HG03196 (cell line): Measurements from ENCODE around the gene SART1.
"Not testable (repeated sequence)": the region's sequence is repeated elsewhere in the genome, so short reads cannot be mapped to it uniquely, and the experiment has no call there.

Experiments
- ATAC-seq: cut with Tn5 transposase; IDR thresholded peaks from one replicate; pipeline ENCODE4 v1.9.1; 2021; ENCODE audit not compliant: unreplicated experiment

The SART1 gene

DNA sequence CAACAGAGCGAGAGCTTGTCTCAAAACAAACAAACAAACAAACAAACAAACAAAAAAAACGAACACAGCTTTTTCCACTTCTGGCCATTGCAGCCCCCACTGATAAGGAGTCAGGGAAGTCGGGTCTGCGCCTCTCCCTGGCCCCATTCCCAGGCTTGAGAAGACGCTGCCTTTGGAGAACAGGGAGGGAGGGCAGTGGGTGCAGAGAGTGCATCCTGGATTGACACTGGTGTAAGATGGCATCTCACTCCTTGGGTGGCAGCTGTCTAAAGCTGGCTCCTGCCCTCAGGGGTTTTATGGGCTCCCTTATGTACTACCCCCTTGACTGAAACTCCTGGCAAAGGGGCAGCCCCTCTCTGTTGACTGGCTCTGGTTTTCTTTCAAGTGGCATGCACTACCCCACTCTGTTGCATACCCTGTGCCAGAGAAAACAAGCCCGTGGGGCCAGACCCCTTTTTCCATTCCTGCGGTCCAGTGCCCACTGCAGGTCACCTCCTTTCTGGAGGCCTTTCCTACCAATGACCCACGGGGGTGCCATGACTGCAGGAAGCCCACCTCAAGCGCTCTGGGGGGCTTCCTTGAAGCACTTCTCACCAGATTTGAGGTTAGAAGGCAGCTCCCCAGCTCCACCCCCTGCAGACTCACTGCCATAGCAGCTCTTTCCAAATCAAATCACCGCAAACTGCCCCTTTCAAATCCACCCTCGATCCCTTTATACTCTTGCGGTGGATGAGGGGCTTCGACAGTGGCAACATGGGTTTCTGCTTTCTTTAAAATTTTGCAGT is 29.6 kb upstream of the SART1 start:
- ATAC-seq = no peak

DNA sequence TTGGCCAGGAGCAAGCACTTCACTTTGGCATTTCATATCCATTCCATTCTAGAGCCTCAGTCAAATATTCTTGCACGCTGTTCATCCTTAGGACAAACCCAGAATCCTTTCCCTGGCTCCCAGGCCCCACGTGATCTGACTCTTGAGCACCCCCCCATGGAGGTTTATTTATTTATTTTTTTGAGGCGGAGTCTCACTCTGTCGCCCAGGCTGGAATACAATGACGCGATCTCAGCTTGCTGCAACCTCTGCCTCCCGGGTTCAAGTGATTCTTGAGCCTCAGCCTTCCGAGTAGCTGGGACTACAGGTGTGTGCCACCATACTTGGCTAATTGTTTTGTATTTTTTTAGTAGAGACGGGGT is 29.0 kb upstream of the SART1 start:
- ATAC-seq = no peak

DNA sequence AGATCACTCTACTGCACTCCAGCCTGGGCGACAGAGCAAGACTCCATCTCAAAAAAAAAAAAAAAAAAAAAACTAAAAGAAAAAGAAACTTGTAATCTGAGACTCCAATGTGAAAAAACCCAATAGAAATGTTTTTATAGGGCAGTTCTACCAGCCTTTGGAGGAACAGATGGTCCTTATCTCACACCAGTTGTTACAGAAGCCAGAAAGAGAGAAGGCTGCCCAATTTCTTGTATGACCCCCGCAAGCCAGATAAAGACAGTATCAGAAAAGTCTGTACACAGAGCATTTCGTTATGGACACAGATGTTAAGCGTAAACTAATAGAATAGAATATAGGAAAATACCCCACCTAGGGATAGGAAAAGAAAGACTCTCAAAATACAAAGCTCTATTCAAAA is 27.5 kb upstream of the SART1 start:
- ATAC-seq = no peak

DNA sequence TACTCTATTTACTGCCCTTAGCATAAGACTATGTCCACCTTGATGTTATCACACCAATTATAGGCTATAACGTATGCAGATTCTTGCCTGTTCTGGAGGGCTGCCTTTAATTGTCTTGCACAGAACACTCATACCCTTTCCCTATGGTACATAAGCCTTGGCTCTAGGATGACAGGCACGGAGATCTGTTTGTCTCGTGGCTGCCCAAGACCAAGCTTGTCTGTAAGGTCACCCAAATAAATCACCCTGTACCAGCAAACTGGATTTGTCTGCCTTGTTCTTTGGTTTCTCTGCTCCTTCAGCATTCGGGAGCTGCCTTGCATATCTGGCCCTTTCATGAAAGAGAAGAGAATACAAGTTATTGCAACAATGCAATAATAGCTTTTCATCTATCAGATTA is 23.8 kb upstream of the SART1 start:
- no peak for ATAC-seq

DNA sequence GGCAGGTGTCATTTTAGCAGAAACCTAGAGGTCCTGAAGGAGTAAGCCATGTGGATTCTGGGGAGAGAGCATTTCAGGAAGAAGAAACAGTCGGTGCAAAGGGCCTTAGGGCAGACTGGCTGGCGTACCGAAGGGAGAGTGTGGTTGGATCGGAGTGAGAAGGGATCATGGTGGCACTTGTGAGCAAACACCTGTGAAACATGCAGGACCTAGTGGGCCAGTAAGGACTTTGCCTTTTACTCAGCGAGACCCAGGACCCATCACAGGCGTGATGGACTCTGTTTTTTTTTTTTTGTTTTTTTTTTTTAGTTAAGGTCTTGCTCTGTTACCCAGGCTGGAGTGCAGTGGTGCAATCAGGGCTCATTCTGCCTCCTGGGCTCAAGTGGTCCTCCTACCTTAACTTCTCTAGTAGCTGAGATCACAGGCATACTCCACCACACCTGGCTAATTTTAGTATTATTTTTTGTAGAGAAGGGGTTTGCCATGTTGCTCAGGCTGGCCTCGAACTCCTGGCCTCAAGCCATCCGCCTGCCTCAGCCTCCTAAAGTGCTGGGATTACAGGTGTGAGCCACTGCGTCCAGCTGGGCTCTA is 19.7 kb upstream of the SART1 start:
- ATAC-seq = no peak

DNA sequence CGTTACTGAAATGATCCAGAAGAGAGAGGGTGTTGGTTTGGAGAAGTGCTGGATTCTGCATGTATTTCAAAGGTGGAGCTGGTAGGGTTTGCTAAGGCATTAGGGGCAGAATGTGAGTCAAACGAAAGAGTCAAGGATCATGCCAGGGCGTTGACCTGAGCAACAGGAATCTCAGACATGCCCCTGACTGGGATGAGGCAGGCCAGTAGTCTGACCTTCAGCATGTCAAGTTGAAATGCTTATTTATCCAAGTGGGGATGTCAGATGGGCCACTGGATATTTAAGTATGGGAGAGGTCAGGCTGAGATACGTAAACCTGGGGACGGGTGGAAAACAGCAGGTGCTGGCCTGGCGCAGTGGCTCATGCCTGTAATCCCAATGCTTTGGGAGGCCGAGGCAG is 19.0 kb upstream of the SART1 start:
- no peak for ATAC-seq

DNA sequence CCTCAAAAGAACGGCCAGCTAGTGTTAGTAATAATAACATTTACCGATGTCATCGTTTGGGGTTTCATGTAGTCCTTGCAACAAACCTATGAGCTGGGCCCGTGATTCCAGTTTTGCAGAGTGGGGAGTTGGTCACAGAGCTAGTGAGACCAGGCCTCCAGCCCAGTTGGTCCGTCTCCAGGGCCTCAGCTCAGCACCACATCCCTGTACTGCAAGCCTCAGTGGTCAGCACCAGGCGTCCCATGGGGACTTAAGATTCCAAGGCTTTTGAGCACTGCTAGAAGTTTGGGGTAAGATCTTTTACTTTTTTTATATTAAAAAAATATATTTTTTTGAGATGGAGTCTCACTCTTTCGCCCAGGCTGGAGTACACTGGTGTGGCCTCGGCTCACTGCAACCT is 17.3 kb upstream of the SART1 start:
- no peak for ATAC-seq

DNA sequence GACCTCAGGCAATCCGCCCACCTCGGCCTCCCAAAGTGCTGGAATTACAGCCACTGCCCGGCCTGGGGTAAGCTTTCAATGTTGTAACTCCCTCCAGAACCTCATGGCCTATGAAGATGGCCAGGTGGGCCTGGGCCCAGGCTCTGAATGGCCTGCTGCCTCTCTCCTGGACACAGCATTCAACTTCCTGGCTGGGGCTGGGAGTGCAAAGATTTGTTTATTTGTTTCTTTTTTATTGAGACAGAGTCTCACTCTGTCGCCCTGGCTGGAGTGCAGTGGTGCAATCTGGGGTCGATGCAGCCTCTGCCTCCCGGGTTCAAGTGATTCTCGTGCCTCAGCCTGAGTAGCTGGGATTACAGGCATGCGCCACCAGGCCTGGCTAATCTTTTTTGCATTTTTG is 16.8 kb upstream of the SART1 start:
- ATAC-seq = no peak

DNA sequence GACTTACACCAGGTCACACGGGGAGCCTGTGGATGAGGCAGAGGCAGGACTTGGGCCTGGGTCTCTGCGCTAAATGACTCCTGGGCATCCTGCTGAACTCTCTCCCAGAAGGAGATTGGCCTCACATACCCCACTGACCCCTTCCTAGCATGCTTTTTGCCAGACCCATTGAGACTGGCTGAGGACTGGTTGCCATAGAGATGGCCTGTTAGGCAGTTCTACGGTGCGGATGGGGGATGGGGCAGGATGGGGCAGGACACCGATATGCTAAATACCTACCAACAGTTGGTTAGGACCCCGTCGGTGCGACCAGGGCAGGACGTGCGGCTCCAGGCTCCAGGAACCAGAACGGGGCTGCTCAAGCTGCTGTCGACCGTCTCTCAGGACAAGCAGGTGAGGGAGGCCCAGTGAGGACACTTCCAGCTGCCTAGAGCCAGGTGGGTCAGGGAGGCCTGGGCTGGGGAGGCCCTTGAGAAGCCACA is 16.1 kb upstream of the SART1 start, which contains the start of gene TSGA10IP:
TSGA10IP (plus strand) TSS at position 51 of the 482 bp plus-strand sequence; CDS start at position 247, 196 bp downstream.
- ATAC-seq = no peak

DNA sequence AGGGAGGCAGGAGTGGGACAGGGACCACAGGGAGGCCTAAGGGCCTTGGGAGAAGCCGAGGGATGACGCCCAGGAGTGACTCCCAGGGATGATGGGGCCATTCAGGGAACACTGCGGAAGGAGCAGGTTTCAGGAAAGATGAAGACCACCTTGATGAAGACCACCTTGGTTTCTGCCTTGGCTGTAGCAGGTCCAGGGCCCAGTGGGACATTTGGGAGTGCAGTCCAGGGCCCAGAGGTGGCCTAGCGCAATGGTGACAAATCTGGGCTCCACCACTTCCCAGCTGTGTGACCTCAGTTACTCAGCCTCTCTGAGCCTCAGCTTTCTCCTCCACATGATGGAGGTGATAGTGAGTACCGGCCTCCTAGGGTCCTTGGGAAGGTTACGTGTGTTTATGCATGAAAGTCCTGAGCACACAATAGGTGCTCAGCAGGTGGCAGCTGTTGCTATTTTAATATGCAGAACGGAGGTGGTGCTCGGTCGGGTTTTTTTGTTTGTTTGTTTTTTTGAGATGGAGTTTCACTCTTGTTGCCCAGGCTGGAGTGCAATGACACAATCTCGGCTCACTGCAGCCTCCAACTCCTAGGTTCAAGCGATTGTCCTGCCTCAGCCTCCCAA is 15.5 kb upstream of the SART1 start:
- no peak for ATAC-seq

DNA sequence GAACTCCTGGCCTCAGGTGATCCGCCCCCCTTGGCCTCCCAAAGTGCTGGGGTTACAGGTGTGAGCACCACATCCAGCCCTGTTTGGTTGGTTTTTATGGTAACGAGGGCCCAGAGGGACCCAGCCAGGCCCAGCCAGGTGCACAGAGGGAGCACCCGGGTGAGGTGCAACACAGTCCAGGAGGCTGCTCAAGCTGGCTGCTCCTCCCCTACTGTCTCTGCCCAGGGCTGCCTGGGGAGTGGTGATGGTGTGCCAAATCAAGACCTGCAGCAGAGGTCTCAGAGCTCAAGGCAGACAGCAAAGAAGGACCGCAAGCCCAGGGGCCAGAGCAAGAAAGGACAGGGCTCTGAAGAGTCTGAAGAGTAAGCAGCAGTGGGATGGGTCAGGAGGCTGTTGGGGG is 14.9 kb upstream of the SART1 start:
- no peak for ATAC-seq

DNA sequence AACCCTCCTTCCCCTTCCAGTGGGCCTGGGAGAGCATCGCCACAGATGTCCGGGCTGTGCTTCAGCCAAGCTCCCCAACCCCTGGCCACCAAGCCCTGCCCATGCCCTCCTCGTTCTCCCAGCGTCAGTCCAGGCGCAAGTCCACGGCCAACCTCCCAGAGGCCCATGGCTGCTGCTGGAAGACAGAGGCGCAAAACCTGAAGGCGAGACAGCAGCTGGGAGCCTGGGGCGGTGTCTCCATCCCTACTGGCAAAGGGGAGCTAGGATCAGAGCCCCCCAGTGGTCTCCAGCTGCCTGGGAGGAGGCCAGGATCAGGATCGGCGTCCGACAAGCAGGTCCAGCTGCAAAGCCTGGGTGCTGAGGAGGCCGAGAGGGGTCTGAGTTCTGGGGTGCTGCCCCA is 14.4 kb upstream of the SART1 start:
- no peak for ATAC-seq

DNA sequence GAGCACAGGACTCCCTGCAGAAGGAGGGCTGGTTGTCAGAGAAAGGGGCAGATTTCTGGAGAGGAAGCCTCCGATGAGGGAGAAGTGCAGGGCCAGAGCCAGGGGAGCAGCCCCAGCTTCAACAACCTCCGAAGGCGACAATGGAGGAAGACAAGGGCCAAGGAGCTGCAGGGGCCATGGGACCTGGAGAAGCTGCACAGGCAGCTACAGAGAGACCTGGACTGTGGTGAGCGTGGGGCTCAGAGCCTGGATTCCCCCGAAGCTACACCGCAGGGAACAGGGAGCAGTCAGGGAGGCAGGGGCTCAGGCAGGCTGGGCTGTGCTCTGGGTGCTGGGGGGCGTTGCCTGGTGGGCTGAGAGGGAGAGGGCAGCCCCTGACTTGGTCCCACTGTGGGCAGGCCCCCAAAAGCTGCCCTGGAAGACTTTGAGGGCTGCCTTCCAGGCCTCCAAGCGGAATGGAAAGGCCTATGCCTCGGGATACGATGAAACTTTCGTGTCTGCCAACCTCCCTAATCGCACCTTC is 13.9 kb upstream of the SART1 start:
- ATAC-seq = no peak

DNA sequence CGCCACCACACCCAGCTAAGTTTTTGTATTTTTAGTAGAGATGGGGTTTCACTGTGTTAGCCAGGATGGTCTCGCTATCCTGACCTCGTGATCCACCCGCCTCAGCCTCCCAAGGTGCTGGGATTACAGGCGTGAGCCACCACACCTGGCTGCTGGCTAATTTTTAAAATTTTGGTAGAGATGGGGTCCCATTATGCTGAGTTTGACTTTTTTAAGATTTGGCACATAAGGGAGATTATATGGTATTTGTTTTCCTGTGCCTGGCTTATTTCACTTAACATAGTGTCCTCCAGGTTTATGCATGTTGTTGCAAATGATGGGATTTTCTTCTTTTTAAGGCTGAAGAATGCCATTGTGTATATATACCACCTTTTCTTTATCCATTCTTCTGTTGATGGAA is 10.8 kb upstream of the SART1 start:
- not testable (repeated sequence) for ATAC-seq

DNA sequence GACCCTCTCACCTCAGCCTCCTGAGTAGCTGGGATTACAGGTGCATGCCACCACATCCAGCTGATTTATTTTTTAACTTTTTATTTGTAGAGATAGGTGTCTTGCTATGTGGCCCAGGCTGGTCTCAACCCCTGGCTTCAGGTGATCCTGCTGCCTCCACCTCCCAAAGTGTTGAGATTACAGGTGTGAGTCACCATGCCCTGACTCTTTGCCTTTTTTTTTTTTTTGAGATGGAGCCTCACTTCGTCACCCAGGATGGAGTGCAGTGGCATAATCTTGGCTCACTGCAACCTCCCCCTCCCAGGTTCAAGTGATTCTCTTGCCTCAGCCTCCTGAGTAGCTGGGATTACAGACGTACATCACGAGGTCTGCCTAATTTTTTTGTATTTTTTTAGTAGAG is 9.9 kb upstream of the SART1 start:
- ATAC-seq = not testable (repeated sequence)

DNA sequence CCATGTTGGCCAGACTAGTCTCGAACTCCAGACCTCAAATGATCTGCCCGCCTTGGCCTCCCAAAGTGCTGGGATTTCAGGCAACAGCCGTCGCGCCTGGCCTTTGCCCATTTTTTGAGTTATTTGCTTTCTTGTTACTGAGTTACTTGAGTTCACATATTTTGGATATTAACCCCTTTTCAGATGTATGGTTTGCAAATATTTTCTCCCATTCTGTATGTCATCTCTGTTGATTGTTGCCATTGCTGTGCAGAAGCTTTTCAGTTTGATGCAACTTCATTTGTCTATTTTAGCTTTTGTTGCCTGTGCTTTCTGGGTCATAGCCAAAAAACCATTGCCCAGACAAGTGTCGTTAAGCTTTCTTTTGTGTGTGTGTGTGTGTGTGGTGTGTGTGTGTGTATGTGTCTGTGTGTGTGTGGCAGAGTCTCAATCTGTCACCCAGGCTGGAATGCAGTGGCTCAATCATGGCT is 9.4 kb upstream of the SART1 start:
- no peak for ATAC-seq

DNA sequence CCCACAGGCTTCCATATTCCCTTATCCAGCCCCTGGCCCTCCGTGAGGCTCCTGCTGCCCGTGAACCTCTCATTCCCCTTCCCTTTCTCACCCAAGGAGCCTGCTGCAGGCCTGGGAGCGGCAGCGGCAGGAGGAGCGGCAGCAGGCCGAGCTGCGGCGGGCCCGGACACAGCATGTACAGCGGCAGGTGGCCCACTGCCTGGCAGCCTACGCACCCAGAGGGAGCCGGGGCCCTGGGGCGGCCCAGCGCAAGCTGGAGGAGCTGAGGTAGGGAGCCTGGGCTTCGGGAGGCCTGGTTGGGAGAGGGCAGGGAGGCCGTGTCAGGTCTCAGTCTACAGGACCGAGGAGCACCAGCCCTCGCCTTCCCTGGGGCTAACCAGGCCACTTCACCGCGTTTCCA is 8.1 kb upstream of the SART1 start:
- no peak for ATAC-seq

DNA sequence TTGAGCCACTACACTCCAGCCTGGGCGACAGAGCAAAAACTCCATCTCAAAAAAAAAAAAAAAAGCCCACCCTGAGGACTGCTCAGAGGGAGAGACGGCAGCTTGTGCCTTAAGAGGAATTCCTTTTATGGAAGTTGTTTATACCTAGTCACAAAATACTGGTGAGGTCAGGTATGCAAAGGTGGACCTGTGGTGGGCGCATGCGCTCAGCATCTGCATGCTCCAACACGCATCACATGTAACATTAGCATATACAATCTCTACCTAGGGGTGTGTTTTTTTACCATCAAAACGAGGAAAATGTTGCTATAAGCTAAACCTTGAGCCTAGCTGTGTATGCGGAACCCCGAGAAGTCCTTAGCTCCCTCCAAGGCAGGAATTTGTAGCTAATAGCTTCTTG is 6.8 kb upstream of the SART1 start:
- no peak for ATAC-seq

DNA sequence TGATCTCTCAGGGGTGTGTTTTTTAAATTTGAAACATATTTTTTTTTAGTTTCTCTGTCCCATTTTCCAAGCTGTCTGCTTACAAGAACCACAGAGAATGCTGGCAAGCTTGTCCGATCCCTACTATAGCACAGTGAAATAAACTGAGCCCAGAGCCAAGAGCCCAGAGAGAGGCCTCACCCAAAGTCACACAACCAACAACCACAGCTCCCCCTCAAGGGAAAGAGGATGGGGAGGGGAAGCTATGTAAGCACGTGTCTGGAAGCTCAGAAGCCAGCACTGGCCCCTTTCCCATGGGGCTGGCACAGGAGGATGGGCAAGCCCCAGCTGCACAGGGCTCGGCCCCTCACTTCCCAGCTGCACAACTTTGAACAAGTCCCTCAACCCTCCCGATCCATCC is 3.2 kb upstream of the SART1 start:
- no peak for ATAC-seq

DNA sequence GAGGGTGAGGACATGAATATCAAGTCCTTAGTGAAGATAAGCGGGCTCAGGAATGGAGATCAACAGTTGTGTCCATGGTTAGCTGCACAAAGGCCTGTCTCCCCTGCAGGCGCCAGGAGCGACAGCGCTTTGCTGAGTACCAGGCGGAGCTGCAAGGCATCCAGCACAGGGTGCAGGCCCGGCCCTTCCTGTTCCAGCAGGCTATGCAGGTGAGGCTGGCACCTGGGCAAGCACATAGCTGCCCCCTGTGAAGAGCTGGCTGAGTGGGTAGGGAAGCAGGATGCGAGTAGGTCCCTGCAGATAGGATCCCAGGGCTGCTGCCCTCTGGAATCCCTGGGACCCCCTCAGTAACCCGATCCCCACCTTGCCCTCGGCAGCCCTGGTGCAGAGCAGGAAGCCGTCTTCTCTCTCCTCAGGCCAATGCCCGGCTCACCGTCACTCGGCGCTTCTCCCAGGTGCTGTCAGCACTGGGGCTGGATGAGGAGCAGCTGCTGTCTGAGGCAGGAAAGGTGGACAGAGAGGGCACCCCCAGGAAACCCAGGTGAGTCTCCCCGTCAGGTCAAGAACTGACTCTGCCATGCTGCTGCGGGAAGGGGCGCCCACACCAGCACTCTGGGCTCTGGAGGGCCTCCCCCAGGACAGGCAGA is 2.6 kb upstream of the SART1 start:
- ATAC-seq = no peak

DNA sequence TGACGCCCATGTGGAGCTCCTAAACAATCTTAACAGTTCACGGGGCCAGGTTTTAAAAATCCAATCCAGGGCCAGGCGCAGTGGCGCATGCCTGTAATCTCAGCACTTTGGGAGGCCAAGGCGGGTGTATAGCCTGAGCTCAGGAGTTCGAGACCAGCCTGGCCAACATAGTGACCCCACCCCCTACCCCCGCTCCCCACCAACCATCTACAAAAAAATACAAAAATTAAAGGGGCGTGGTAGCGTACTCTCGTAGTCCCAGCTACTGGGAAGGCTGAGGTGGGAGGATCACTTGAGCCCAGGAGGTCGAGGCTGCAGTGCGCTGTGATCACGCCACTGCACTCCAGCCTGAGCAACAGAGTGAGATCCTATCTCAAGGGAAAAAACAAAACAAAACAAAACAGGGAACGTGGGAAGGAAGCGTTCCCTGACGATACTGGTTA is 689 bp upstream of the SART1 start:
- no peak for ATAC-seq
